K562 (cell line): ENCODE measurements around the gene BCKDK. TPM values are rescaled to one million over a fixed set of nuclear protein-coding genes. Genes with fewer than 3 reads are reported as not detected.

Experiments
- BACH1 ChIP-seq: fragments of 200-800 bp; sonication (Bioruptor generic); IDR thresholded peaks from 2 replicates; pipeline ENCODE4 v1.6.1; 2016; ENCODE audit warnings: missing genetic modification characterization, missing compliant biosample characterization
- CCNT2 ChIP-seq: IDR thresholded peaks from 2 replicates; pipeline ENCODE4 v1.6.1; 2011; ENCODE audit warnings: borderline replicate concordance, low read depth, mild to moderate bottlenecking, moderate library complexity, mixed read lengths, low read length; ENCODE audit not compliant: insufficient read length; ENCODE audit errors: extremely low read depth
- CREB1 ChIP-seq, 2 experiments: sonication (generic) in 1 of 2; formaldehyde crosslinking in 1 of 2; IDR thresholded peaks; 2 replicates each; pipeline versions ENCODE4 v1.6.1 to v1.8.0; 2012 to 2022; ENCODE audit warnings: inconsistent platforms in 1 of 2, mild to moderate bottlenecking in 1 of 2, missing genetic modification reagents in 1 of 2, moderate library complexity in 1 of 2
- LEF1 ChIP-seq: fragments of 450-650 bp; IDR thresholded peaks from 2 replicates; pipeline ENCODE4 v1.6.1; 2016; ENCODE audit warnings: mild to moderate bottlenecking
- MBD2 ChIP-seq: sonication (generic); IDR thresholded peaks from 2 replicates; pipeline ENCODE4 v1.6.1; 2016; ENCODE audit warnings: low read depth, borderline replicate concordance
- NFIX ChIP-seq: fragments of 250-450 bp; sonication (Bioruptor Pico); IDR thresholded peaks from 2 replicates; pipeline ENCODE4 v1.4.0; 2020; ENCODE audit warnings: low read depth, mild to moderate bottlenecking, moderate library complexity
- RBM15 ChIP-seq: fragments of 200-400 bp; formaldehyde crosslinking; IDR thresholded peaks from 2 replicates; pipeline ENCODE4 v1.6.1; 2018; ENCODE audit warnings: mild to moderate bottlenecking, low read length, moderate library complexity; ENCODE audit not compliant: insufficient read depth
- SIN3A ChIP-seq, 2 experiments: fragments of 150-350 bp in 1 of 2; IDR thresholded peaks; 2 replicates each; pipeline ENCODE4 v1.6.1; 2011 to 2016; ENCODE audit warnings: borderline replicate concordance in 2 of 2, low read depth in 2 of 2, low read length in 2 of 2, mild to moderate bottlenecking in 2 of 2, moderate library complexity in 2 of 2; ENCODE audit not compliant: control insufficient read depth in 1 of 2
- SIN3B ChIP-seq: fragments of 450-650 bp; IDR thresholded peaks from 2 replicates; pipeline ENCODE4 v1.6.1; 2017; ENCODE audit warnings: low read depth, mild to moderate bottlenecking, moderate library complexity
- TAF7 ChIP-seq: fragments of 450-650 bp; IDR thresholded peaks from 2 replicates; pipeline ENCODE4 v1.6.1; 2016; ENCODE audit warnings: missing genetic modification characterization, missing compliant biosample characterization
- ZC3H8 ChIP-seq: fragments of 450-650 bp; IDR thresholded peaks from 2 replicates; pipeline ENCODE4 v1.6.1; 2017
- ZKSCAN3 ChIP-seq: fragments of 250-450 bp; sonication (Bioruptor Pico); IDR thresholded peaks from 2 replicates; pipeline ENCODE4 v1.4.0; 2020
- ZNF143 ChIP-seq: sonication (generic); formaldehyde crosslinking; IDR thresholded peaks from 2 replicates; pipeline ENCODE4 v1.9.0; 2022; ENCODE audit warnings: mild to moderate bottlenecking, missing genetic modification reagents
- ZNF785 ChIP-seq: fragments of 250-450 bp; sonication (Bioruptor Pico); IDR thresholded peaks from 2 replicates; pipeline ENCODE4 v1.4.0; 2020; ENCODE audit warnings: mild to moderate bottlenecking
- polyA plus RNA-seq, 8 experiments: library from polyadenylated mRNA; depleted of rRNA in 4 of 8; stranded (reverse) in 5 of 8; unstranded in 3 of 8; fragments of >200 nt; fragmentation: Nextera tagmentation in 2 of 8; fragmentation: Illumina TruSeq in 1 of 8; extraction: Ambion mirVana in 2 of 8; extraction: Trizol in 1 of 8; gene quantifications; 2 replicates each; pipeline versions ENCODE4 v1.2.1 to v1.2.3, GENCODE V29; 2011 to 2014; ENCODE audit warnings: inconsistent platforms in 1 of 8, missing spikeins in 1 of 8
- total RNA-seq, 7 experiments: library from RNA; depleted of rRNA in 6 of 7; stranded (reverse); fragments of >200 nt in 6 of 7; fragmentation: Illumina TruSeq in 2 of 7; extraction: Trizol in 2 of 7; gene quantifications; 2 replicates each; pipeline versions ENCODE4 v1.2.1 to v1.2.3, GENCODE V29; 2011 to 2021; ENCODE audit warnings: low replicate concordance in 1 of 7
- TF ChIP-seq, protein P1 (sequence below): fragments of 450-650 bp; IDR thresholded peaks from 2 replicates; pipeline ENCODE4 v1.6.1; 2016; ENCODE audit warnings: mild to moderate bottlenecking
- TF ChIP-seq, protein P2 (sequence below): fragments of 200-800 bp; sonication (Bioruptor generic); IDR thresholded peaks from 2 replicates; pipeline ENCODE4 v1.6.1; 2016; ENCODE audit warnings: missing genetic modification characterization, missing compliant biosample characterization
- TF ChIP-seq, protein P3 (sequence below): fragments of 450-650 bp; IDR thresholded peaks from 2 replicates; pipeline ENCODE4 v1.7.1; 2018; ENCODE audit warnings: mild to moderate bottlenecking, low read depth; ENCODE audit not compliant: partially characterized antibody

BCKDK gene
- total and polyA plus RNA-seq, 9 of the 15 experiments (the other 6 are each of a cell fraction or from before 2014, with no cell fraction given) = 0.58 to 34.8 (median 13.1) TPM

DNA sequence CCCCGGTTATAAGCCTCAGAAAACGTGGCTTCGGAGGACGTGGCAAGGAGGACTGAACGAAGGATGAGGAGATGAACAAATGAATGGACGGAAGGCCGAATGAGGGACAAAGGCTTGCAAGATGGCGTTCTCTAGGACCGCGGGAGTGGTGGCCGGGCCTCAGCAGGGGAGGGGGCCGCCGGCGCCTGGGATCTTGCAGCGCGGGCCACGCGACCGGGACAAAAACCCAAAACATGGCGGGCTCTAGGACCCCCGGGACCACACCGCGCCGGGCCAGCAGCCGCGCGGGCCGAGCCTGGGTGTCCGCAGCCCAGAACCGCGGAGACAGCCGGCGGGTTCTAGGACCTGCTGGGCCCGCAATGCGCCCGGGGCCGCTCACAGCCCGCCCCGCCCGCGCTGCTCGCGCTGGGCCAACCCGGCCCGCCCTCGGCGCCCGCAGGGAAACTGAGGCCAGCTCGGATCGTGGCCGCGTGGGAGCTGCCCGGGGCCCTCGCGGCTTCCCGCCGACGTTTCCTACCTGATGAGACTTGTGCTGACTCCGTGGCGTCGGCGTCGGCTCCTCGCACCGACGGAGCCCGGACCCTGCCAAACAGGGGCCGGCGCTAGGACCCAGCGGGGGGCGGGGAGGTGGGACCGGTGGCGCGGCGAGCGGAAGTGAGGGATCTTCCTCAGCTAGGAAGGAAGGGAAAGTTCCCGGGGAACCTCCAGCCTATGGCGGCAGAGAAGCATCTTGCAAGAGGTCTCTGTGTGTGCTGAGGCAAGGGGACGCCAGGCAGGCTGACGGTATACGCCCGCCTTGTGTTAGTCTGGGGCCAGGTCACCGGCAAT is 34.8 kb upstream of the BCKDK start (continued):
- TF ChIP-seq, protein P1, sequence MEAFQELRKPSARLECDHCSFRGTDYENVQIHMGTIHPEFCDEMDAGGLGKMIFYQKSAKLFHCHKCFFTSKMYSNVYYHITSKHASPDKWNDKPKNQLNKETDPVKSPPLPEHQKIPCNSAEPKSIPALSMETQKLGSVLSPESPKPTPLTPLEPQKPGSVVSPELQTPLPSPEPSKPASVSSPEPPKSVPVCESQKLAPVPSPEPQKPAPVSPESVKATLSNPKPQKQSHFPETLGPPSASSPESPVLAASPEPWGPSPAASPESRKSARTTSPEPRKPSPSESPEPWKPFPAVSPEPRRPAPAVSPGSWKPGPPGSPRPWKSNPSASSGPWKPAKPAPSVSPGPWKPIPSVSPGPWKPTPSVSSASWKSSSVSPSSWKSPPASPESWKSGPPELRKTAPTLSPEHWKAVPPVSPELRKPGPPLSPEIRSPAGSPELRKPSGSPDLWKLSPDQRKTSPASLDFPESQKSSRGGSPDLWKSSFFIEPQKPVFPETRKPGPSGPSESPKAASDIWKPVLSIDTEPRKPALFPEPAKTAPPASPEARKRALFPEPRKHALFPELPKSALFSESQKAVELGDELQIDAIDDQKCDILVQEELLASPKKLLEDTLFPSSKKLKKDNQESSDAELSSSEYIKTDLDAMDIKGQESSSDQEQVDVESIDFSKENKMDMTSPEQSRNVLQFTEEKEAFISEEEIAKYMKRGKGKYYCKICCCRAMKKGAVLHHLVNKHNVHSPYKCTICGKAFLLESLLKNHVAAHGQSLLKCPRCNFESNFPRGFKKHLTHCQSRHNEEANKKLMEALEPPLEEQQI = no peak
- TF ChIP-seq LEF1 = no peak
- no peak for TF ChIP-seq ZNF785 (CRISPR knock-in tag)
- TF ChIP-seq ZC3H8 = no peak
- TF ChIP-seq, protein P2, sequence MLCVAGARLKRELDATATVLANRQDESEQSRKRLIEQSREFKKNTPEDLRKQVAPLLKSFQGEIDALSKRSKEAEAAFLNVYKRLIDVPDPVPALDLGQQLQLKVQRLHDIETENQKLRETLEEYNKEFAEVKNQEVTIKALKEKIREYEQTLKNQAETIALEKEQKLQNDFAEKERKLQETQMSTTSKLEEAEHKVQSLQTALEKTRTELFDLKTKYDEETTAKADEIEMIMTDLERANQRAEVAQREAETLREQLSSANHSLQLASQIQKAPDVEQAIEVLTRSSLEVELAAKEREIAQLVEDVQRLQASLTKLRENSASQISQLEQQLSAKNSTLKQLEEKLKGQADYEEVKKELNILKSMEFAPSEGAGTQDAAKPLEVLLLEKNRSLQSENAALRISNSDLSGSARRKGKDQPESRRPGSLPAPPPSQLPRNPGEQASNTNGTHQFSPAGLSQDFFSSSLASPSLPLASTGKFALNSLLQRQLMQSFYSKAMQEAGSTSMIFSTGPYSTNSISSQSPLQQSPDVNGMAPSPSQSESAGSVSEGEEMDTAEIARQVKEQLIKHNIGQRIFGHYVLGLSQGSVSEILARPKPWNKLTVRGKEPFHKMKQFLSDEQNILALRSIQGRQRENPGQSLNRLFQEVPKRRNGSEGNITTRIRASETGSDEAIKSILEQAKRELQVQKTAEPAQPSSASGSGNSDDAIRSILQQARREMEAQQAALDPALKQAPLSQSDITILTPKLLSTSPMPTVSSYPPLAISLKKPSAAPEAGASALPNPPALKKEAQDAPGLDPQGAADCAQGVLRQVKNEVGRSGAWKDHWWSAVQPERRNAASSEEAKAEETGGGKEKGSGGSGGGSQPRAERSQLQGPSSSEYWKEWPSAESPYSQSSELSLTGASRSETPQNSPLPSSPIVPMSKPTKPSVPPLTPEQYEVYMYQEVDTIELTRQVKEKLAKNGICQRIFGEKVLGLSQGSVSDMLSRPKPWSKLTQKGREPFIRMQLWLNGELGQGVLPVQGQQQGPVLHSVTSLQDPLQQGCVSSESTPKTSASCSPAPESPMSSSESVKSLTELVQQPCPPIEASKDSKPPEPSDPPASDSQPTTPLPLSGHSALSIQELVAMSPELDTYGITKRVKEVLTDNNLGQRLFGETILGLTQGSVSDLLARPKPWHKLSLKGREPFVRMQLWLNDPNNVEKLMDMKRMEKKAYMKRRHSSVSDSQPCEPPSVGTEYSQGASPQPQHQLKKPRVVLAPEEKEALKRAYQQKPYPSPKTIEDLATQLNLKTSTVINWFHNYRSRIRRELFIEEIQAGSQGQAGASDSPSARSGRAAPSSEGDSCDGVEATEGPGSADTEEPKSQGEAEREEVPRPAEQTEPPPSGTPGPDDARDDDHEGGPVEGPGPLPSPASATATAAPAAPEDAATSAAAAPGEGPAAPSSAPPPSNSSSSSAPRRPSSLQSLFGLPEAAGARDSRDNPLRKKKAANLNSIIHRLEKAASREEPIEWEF = no peak
- peak; percentile 53 for TF ChIP-seq CCNT2
- TF ChIP-seq RBM15 = no peak
- TF ChIP-seq CREB1 (IDR thresholded peaks at IDR 0.05) = 0 out of 2 replicates have a peak, but pooled peaks have one; percentile 12
- TF ChIP-seq CREB1 (CRISPR knock-in tag; IDR thresholded peaks at IDR 0.05) = peak; percentile 31
- TF ChIP-seq SIN3B = peak; percentile 50; the same call in 1 of the 2 replicates
- TF ChIP-seq NFIX (CRISPR knock-in tag) = no peak
- no peak for TF ChIP-seq MBD2
- TF ChIP-seq TAF7 = 0 out of 2 replicates have a peak, but pooled peaks have one; percentile 11
- TF ChIP-seq, protein P3, sequence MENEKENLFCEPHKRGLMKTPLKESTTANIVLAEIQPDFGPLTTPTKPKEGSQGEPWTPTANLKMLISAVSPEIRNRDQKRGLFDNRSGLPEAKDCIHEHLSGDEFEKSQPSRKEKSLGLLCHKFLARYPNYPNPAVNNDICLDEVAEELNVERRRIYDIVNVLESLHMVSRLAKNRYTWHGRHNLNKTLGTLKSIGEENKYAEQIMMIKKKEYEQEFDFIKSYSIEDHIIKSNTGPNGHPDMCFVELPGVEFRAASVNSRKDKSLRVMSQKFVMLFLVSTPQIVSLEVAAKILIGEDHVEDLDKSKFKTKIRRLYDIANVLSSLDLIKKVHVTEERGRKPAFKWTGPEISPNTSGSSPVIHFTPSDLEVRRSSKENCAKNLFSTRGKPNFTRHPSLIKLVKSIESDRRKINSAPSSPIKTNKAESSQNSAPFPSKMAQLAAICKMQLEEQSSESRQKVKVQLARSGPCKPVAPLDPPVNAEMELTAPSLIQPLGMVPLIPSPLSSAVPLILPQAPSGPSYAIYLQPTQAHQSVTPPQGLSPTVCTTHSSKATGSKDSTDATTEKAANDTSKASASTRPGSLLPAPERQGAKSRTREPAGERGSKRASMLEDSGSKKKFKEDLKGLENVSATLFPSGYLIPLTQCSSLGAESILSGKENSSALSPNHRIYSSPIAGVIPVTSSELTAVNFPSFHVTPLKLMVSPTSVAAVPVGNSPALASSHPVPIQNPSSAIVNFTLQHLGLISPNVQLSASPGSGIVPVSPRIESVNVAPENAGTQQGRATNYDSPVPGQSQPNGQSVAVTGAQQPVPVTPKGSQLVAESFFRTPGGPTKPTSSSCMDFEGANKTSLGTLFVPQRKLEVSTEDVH = no peak
- TF ChIP-seq BACH1 (tag) = no peak
- TF ChIP-seq SIN3A (IDR thresholded peaks at IDR 0.05; ENCODE audit: borderline replicate concordance in 2 of 2, control insufficient read depth in 1 of 2, low read depth in 2 of 2, low read length in 2 of 2) = peak in 1 of 2 experiments; percentile 82; a peak in 1 of 4 replicates
- TF ChIP-seq ZNF143 (CRISPR knock-in tag) = no peak
- TF ChIP-seq ZKSCAN3 (CRISPR knock-in tag) = no peak
